Activated T-helper 1 cell treated with anti-CD3 and anti-CD28 coated beads, Interleukin-12 subunit alpha, Interleukin-12 subunit beta, Interleukin-2, Interleukin-4 antibody, amounts not matched to agents 30 ng/mL and 10 ng/mL and 1 ng/mL, durations not matched to agents 14 hours and 24 hours and 36 hours (primary cell): ENCODE measurements around the gene DENND2A. TPM values are rescaled to one million over a fixed set of nuclear protein-coding genes. Genes with fewer than 3 reads are reported as not detected.

ENCODE experiments used
- DNase-seq: peaks from one replicate; pipeline ENCODE4 v3.0.0; 2021; ENCODE audit warnings: low spot score
- H3K27ac Mint-ChIP-seq: one replicate; pipeline ENCODE4 v1.8.0; 2021; ENCODE audit warnings: mild to moderate bottlenecking, mixed read lengths
- H3K27me3 Mint-ChIP-seq: one replicate; pipeline ENCODE4 v1.8.0; 2022; ENCODE audit warnings: mild to moderate bottlenecking, moderate library complexity, mixed read lengths; ENCODE audit not compliant: insufficient read depth
- H3K36me3 Mint-ChIP-seq: one replicate; pipeline ENCODE4 v1.8.0; 2021; ENCODE audit warnings: low read depth, mixed read lengths
- H3K4me1 Mint-ChIP-seq: one replicate; pipeline ENCODE4 v1.8.0; 2021; ENCODE audit warnings: low read depth, mixed read lengths
- H3K4me3 Mint-ChIP-seq: one replicate; pipeline ENCODE4 v1.8.0; 2021; ENCODE audit warnings: mild to moderate bottlenecking, moderate library complexity, mixed read lengths
- H3K9me3 Mint-ChIP-seq: one replicate; pipeline ENCODE4 v1.8.0; 2021; ENCODE audit warnings: mixed read lengths
- intact Hi-C: fragments of 100-400 bp; cut with micrococcal nuclease; formaldehyde crosslinking; loops from one replicate; pipeline ENCODE4 v1.15.1; 2024
- total RNA-seq: library from RNA; stranded (reverse); gene quantifications from 2 replicates; pipeline ENCODE4 v1.2.3, GENCODE V29; 2022

The DENND2A gene
- total RNA-seq, 1 donor from 2014 or later: not detected

GRCh38 chr7:140597428-140597949 is 43.1 kb downstream of the DENND2A start:
- no peaks in the 10 kb centered on the region for H3K36me3 Mint-ChIP-seq
- intact Hi-C loops: no loop called here
- no peak overlapping the region for H3K27ac Mint-ChIP-seq
- no peak for DNase-seq
- H3K9me3 Mint-ChIP-seq: no peaks in the 10 kb centered on the region
- H3K4me1 Mint-ChIP-seq: peaks cover 6% of the 10 kb centered on the region
- H3K4me3 Mint-ChIP-seq: no peak overlapping the region
- peaks cover 17% of the 10 kb centered on the region for H3K27me3 Mint-ChIP-seq

- Mint-ChIP-seq H3K27me3 (peaks cover 17% of the 10 kb centered on the region), H3K36me3 (no peaks in the 10 kb centered on the region), H3K9me3 (no peaks in the 10 kb centered on the region), H3K27ac (no peak overlapping the region), H3K4me1 (peaks cover 6% of the 10 kb centered on the region), H3K4me3 (no peak overlapping the region)
- no peak for DNase-seq
- intact Hi-C loops: no loop called here
These were observed 43.8 kb downstream of the DENND2A start for GRCh38 chr7:140596519-140597427.

- peaks cover 6% of the 10 kb centered on the region for H3K4me1 Mint-ChIP-seq
- no peaks in the 10 kb centered on the region for H3K9me3 Mint-ChIP-seq
These were observed 45.0 kb downstream of the DENND2A start for GRCh38 chr7:140595468-140596092.

GRCh38 chr7:140594131-140594691 is 46.4 kb downstream of the DENND2A start:
- no peak for DNase-seq
- H3K4me3 Mint-ChIP-seq: no peak overlapping the region
- H3K36me3 Mint-ChIP-seq: no peaks in the 10 kb centered on the region
- H3K27me3 Mint-ChIP-seq: peaks cover 11% of the 10 kb centered on the region
- no peak overlapping the region for H3K27ac Mint-ChIP-seq
- no peaks in the 10 kb centered on the region for H3K9me3 Mint-ChIP-seq
- H3K4me1 Mint-ChIP-seq: peaks cover 6% of the 10 kb centered on the region
- intact Hi-C loops: no loop called here

More at GRCh38 chr7:140595468-140596092, 45.0 kb downstream of the DENND2A start:
- H3K36me3 Mint-ChIP-seq: no peaks in the 10 kb centered on the region
- H3K27me3 Mint-ChIP-seq: peaks cover 17% of the 10 kb centered on the region
- DNase-seq: no peak
- no peak overlapping the region for H3K27ac Mint-ChIP-seq
- no peak overlapping the region for H3K4me3 Mint-ChIP-seq
- intact Hi-C loops: no loop called here

DNA sequence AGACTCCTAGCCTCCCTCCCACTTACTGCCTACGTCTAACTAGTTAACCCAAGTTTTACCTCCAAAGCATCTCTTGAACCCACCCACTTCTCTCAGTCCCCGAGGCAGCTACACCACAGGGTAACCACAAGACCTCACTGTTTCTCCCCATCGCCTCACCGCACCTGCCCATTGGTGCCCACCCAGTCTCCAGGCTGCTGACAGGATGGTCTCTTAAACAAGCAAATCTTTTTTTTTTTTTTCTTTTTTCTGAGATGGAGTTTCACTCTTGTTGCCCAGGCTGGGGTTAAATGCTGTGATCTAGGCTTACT is 47.0 kb downstream of the DENND2A start:
- no peak overlapping the region for H3K27ac Mint-ChIP-seq

GRCh38 chr7:140592964-140593671 is 47.5 kb downstream of the DENND2A start:
- DNase-seq: no peak
- no peaks in the 10 kb centered on the region for H3K36me3 Mint-ChIP-seq
- H3K4me1 Mint-ChIP-seq: peaks cover 6% of the 10 kb centered on the region
- H3K27me3 Mint-ChIP-seq: peaks cover 11% of the 10 kb centered on the region
- H3K27ac Mint-ChIP-seq: no peak overlapping the region
- no peaks in the 10 kb centered on the region for H3K9me3 Mint-ChIP-seq
- no peak overlapping the region for H3K4me3 Mint-ChIP-seq
- intact Hi-C loops: no loop called here

More for the DNA sequence above, 47.0 kb downstream of the DENND2A start:
- no peaks in the 10 kb centered on the region for H3K36me3 Mint-ChIP-seq
- no peaks in the 10 kb centered on the region for H3K9me3 Mint-ChIP-seq
- no peak for DNase-seq
- intact Hi-C loops: no loop called here
- H3K4me3 Mint-ChIP-seq: no peak overlapping the region
- peaks cover 6% of the 10 kb centered on the region for H3K4me1 Mint-ChIP-seq
- H3K27me3 Mint-ChIP-seq: peaks cover 11% of the 10 kb centered on the region

- DNase-seq: no peak
- no peak overlapping the region for H3K4me3 Mint-ChIP-seq
- H3K27me3 Mint-ChIP-seq: peaks cover 9% of the 10 kb centered on the region
- intact Hi-C loops: no loop called here
- peaks cover 6% of the 10 kb centered on the region for H3K4me1 Mint-ChIP-seq
- H3K27ac Mint-ChIP-seq: no peak overlapping the region
- no peaks in the 10 kb centered on the region for H3K36me3 Mint-ChIP-seq
- H3K9me3 Mint-ChIP-seq: no peaks in the 10 kb centered on the region
These were observed 49.3 kb downstream of the DENND2A start for GRCh38 chr7:140591180-140591902.

DNA sequence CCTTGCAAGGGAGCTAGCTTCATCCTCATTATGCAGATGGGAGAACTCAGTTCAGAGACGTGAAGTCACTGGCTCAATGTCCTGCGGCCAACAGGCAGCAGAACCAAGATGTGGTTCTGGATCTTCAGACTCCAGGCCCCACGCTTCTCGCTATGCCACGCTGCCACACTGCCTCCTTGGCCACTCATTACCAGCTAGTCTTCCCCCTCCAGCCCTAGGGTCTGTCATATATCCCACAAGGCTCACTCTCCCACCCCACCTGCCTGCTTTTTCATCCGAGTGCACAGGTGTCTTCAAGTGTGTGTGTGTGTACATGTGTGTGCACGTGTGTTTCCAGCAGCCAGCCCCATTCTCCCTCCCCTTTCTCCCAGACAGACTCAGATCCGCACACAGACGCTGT is 53.4 kb downstream of the DENND2A start:
- Mint-ChIP-seq H3K9me3 (no peaks in the 10 kb centered on the region), H3K4me3 (no peak overlapping the region), H3K4me1 (no peaks in the 10 kb centered on the region), H3K27ac (no peak overlapping the region), H3K36me3 (no peaks in the 10 kb centered on the region), H3K27me3 (peaks cover 4% of the 10 kb centered on the region)
- intact Hi-C loops: no loop called here
- no peak for DNase-seq

GRCh38 chr7:140586516-140586915 is 54.1 kb downstream of the DENND2A start:
- no peaks in the 10 kb centered on the region for H3K36me3 Mint-ChIP-seq
- peaks cover 4% of the 10 kb centered on the region for H3K27me3 Mint-ChIP-seq
- no peak for DNase-seq
- intact Hi-C loops: no loop called here
- H3K27ac Mint-ChIP-seq: no peak overlapping the region
- no peaks in the 10 kb centered on the region for H3K4me1 Mint-ChIP-seq
- no peak overlapping the region for H3K4me3 Mint-ChIP-seq
- no peaks in the 10 kb centered on the region for H3K9me3 Mint-ChIP-seq

GRCh38 chr7:140585333-140585732 is 55.3 kb downstream of the DENND2A start:
- intact Hi-C loops: no loop called here
- H3K9me3 Mint-ChIP-seq: no peaks in the 10 kb centered on the region
- no peak overlapping the region for H3K4me3 Mint-ChIP-seq
- H3K36me3 Mint-ChIP-seq: no peaks in the 10 kb centered on the region
- H3K27me3 Mint-ChIP-seq: peaks cover under 1% of the 10 kb centered on the region
- DNase-seq: no peak
- no peaks in the 10 kb centered on the region for H3K4me1 Mint-ChIP-seq
- no peak overlapping the region for H3K27ac Mint-ChIP-seq

DNA sequence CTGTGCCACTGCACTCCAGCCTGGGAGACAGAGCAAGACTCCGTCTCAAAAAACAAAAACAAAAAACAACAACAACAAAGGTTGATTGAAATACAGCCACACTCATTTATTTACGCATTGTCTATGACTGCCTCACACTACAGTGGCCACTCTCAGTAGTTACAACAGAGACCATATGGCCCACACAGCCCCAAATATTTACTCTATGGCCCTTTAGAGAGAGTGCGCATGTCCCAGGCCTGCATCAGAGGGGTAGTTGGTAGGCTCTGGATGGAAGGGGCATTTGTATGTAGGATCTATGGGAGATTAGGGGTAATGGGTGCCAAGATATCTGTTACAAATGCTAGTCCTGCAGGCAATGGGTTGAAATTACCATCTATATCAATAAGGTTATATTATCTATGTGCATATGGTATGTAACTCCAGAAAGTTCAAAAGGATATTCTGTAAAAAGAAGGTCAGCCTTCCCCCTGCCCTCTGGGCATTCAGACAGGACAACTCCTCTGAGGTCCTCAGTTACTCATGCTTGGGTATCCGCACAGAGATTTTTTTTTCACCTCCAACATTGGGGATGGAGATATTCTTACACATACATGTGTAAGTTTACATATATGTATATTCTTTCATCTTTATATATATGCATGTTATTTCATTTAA is 56.3 kb downstream of the DENND2A start:
- Mint-ChIP-seq H3K27me3 (no peaks in the 10 kb centered on the region), H3K27ac (no peak overlapping the region), H3K4me1 (no peaks in the 10 kb centered on the region), H3K9me3 (no peaks in the 10 kb centered on the region), H3K36me3 (no peaks in the 10 kb centered on the region), H3K4me3 (no peak overlapping the region)
- no peak for DNase-seq
- intact Hi-C loops: no loop called here

DNA sequence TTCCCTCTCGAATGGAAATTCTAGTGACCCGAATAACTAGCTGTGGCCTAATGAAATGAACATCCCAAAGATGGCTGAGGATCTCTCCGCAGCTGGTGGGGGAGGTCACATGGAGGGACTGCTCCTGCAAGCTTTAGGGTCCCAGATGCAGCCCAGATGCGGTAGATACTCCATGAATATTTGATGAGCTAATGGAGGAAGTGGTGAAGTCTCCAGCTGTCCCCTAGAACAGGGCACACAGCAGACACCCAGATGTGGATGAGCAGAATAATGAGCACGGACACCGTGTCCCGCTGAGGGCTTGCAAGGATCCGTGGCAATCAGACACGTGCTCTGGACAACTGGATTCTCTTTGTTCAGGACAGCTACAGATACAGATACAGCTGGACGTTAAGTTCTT is 59.2 kb downstream of the DENND2A start:
- intact Hi-C loops: no loop called here
- no peak overlapping the region for H3K27ac Mint-ChIP-seq
- DNase-seq: no peak
- no peak overlapping the region for H3K4me3 Mint-ChIP-seq
- H3K27me3 Mint-ChIP-seq: peaks cover 4% of the 10 kb centered on the region
- H3K9me3 Mint-ChIP-seq: no peaks in the 10 kb centered on the region
- H3K4me1 Mint-ChIP-seq: no peaks in the 10 kb centered on the region
- no peaks in the 10 kb centered on the region for H3K36me3 Mint-ChIP-seq
